HAP-1 (cell line): ENCODE measurements around the gene ABHD2.
"Not testable (repeated sequence)": the region's sequence is repeated elsewhere in the genome, so short reads cannot be mapped to it uniquely, and the experiment has no call there.

Experiments
- DNase-seq, 2 experiments: peaks; one replicate each; pipeline ENCODE4 v3.0.0-alpha.2; 2016 to 2020; ENCODE audit warnings: low spot score in 2 of 2
- H3K27me3 ChIP-seq: fragments of 250-450 bp; sonication (Bioruptor Pico); 2 replicates; pipeline ENCODE4 v1.5.1; 2020; ENCODE audit warnings: low read depth, mild to moderate bottlenecking, moderate library complexity
- H3K36me3 ChIP-seq: fragments of 250-450 bp; sonication (Bioruptor Pico); replicated peaks from 2 replicates; pipeline ENCODE4 v1.5.1; 2020; ENCODE audit warnings: mild to moderate bottlenecking
- H3K4me1 ChIP-seq: fragments of 250-450 bp; sonication (Bioruptor Pico); 2 replicates; pipeline ENCODE4 v1.5.1; 2020; ENCODE audit warnings: mild to moderate bottlenecking
- H3K4me3 ChIP-seq: fragments of 250-450 bp; sonication (Bioruptor Pico); 2 replicates; pipeline ENCODE4 v1.5.1; 2020; ENCODE audit warnings: mild to moderate bottlenecking, moderate library complexity
- H3K9me3 ChIP-seq: fragments of 250-450 bp; sonication (Bioruptor Pico); 2 replicates; pipeline ENCODE4 v1.5.1; 2020; ENCODE audit warnings: mild to moderate bottlenecking, moderate library complexity
- in situ Hi-C: fragments of 300-500 bp; cut with MboI; formaldehyde crosslinking; loops from 3 replicates; pipeline ENCODE4 v1.14.3; 2020; ENCODE audit warnings: low sequenced_read_pairs, inconsistent platforms, mixed read lengths

ABHD2 gene

GRCh38 chr15:89227425-89227824 lies 139.2 kb downstream of the ABHD2 start:
- DNase-seq = no peak
- H3K36me3 ChIP-seq = no peaks in the 10 kb centered on the region
- H3K4me1 ChIP-seq = no peaks in the 10 kb centered on the region
- in situ Hi-C loops = no loop called here
- H3K4me3 ChIP-seq = no peak overlapping the region
- no peaks in the 10 kb centered on the region; the same call in 1 of the 2 replicates for H3K27me3 ChIP-seq
- H3K9me3 ChIP-seq = no peaks in the 10 kb centered on the region

GRCh38 chr15:89230277-89230676 lies 142.0 kb downstream of the ABHD2 start:
- Histone ChIP-seq H3K4me1 (no peaks in the 10 kb centered on the region; the same call in 1 of the 2 replicates), H3K27me3 (peaks cover 10% of the 10 kb centered on the region), H3K9me3 (no peaks in the 10 kb centered on the region), H3K4me3 (no peak overlapping the region), H3K36me3 (no peaks in the 10 kb centered on the region)
- in situ Hi-C loops = no loop called here
- DNase-seq = no peak

- Histone ChIP-seq H3K27me3 (peaks cover 17% of the 10 kb centered on the region), H3K9me3 (no peaks in the 10 kb centered on the region), H3K36me3 (no peaks in the 10 kb centered on the region), H3K4me1 (no peaks in the 10 kb centered on the region; the same call in 1 of the 2 replicates), H3K4me3 (no peak overlapping the region)
- no peak for DNase-seq
- in situ Hi-C loops = no loop called here
These were observed 143.6 kb downstream of the ABHD2 start for GRCh38 chr15:89231832-89232231.

- H3K36me3 ChIP-seq, in situ Hi-C loops, H3K9me3 ChIP-seq, H3K4me1 ChIP-seq, DNase-seq, H3K27me3 ChIP-seq, H3K4me3 ChIP-seq: not testable (repeated sequence)
These were observed 151.9 kb downstream of the ABHD2 start for GRCh38 chr15:89239883-89240810.

GRCh38 chr15:89243046-89243690 lies 154.9 kb downstream of the ABHD2 start:
- no peak for DNase-seq
- Histone ChIP-seq H3K27me3 (no peaks in the 10 kb centered on the region), H3K9me3 (peaks cover 8% of the 10 kb centered on the region; the same call in 1 of the 2 replicates), H3K36me3 (peaks cover 22% of the 10 kb centered on the region), H3K4me1 (peaks cover 18% of the 10 kb centered on the region), H3K4me3 (peak overlapping the region; percentile 85)
- in situ Hi-C loops = no loop called here

GRCh38 chr15:89243691-89244573 lies 155.7 kb downstream of the ABHD2 start, which contains the start of gene FANCI:
Gene FANCI, plus strand, starts transcription at chr15:89243979. Its CDS starts 3,669 bp downstream, at chr15:89247648.
- H3K4me3 ChIP-seq = peak within 1 kb of the TSS; percentile 85
- peak; percentile 99 to 100 for DNase-seq
- in situ Hi-C loops = no loop called here
- no peaks in the 10 kb centered on the region for H3K27me3 ChIP-seq
- H3K36me3 ChIP-seq = peaks cover 30% of the 10 kb centered on the region
- H3K9me3 ChIP-seq = peaks cover 8% of the 10 kb centered on the region; the same call in 1 of the 2 replicates
- peaks cover 18% of the 10 kb centered on the region for H3K4me1 ChIP-seq

- H3K36me3 ChIP-seq = peaks cover 36% of the 10 kb centered on the region
- DNase-seq = no peak
- H3K27me3 ChIP-seq = no peaks in the 10 kb centered on the region
- peaks cover 18% of the 10 kb centered on the region for H3K4me1 ChIP-seq
- peak overlapping the region; percentile 85 for H3K4me3 ChIP-seq
- in situ Hi-C loops = no loop called here
- peaks cover 7% of the 10 kb centered on the region; the same call in 1 of the 2 replicates for H3K9me3 ChIP-seq
These were observed 156.3 kb downstream of the ABHD2 start for GRCh38 chr15:89244574-89244903.

- Histone ChIP-seq H3K4me3 (no peak overlapping the region), H3K4me1 (peaks cover 19% of the 10 kb centered on the region), H3K9me3 (no peaks in the 10 kb centered on the region), H3K27me3 (no peaks in the 10 kb centered on the region), H3K36me3 (peaks cover 56% of the 10 kb centered on the region)
- in situ Hi-C loops = no loop called here
- DNase-seq = no peak
These were observed 159.2 kb downstream of the ABHD2 start for GRCh38 chr15:89247446-89247845.

GRCh38 chr15:89248584-89248983 lies 160.3 kb downstream of the ABHD2 start:
- H3K4me3 ChIP-seq = no peak overlapping the region
- DNase-seq = no peak
- peaks cover 62% of the 10 kb centered on the region for H3K36me3 ChIP-seq
- no peaks in the 10 kb centered on the region for H3K9me3 ChIP-seq
- H3K4me1 ChIP-seq = peaks cover 20% of the 10 kb centered on the region
- H3K27me3 ChIP-seq = no peaks in the 10 kb centered on the region
- in situ Hi-C loops = no loop called here

- in situ Hi-C loops, H3K9me3 ChIP-seq, DNase-seq, H3K27me3 ChIP-seq, H3K4me3 ChIP-seq: not testable (repeated sequence)
- Histone ChIP-seq H3K4me1 (peaks cover 18% of the 10 kb centered on the region), H3K36me3 (peaks cover 78% of the 10 kb centered on the region)
These were observed 161.9 kb downstream of the ABHD2 start for GRCh38 chr15:89250142-89250541.
